K562 (cell line): Measurements from ENCODE around the gene LGI4. TPM values are rescaled to one million over a fixed set of nuclear protein-coding genes. Genes with fewer than 3 reads are reported as not detected.

ENCODE experiments used
- ATAC-seq: fragments of 200-7000 bp; cut with Tn5 transposase; 3 replicates; pipeline ENCODE4 v1.9.1; 2020; ENCODE audit warnings: moderate library complexity
- BruUV-seq: library from RNA; stranded (reverse); fragments of 400-500 nt; replicated peaks from 2 replicates; lab custom pipeline; 2021; lab: Mats Ljungman, UMichigan
- CTCF ChIA-PET: fragments of 300-600 bp; formaldehyde crosslinking; extraction: SDS; loops from one replicate; lab custom pipeline; 2021; ENCODE audit warnings: low intra/inter-chr PET ratio; lab: Yijun Ruan, JAX
- POLR2A ChIA-PET: fragments of 300-600, 350-650 bp; sonication (Branson Sonifier 250); formaldehyde crosslinking; extraction: SDS; loops from one replicate; lab custom pipeline; 2021; ENCODE audit warnings: antibody characterized with exemption, inconsistent platforms; lab: Yijun Ruan, JAX
- DNase-seq, 4 experiments: peaks; one replicate each; pipeline versions ENCODE4 v3.0.0 to v3.0.0-alpha.2; 2011 to 2018; ENCODE audit warnings: low spot score in 3 of 4, mixed read lengths in 3 of 4; ENCODE audit errors: extremely low read depth in 1 of 4
- FAIRE-seq: peaks from 2 replicates; lab custom pipeline; 2011; peaks lifted over from hg19 to GRCh38; lab: Jason Lieb, UNC
- H2AFZ ChIP-seq: 2 replicates; pipeline ENCODE4 v1.6.0; 2011; ENCODE audit warnings: low read depth, low read length, control low read depth, inconsistent platforms
- H3K27ac ChIP-seq: fragments of 200-600 bp; 3 replicates; pipeline ENCODE4 v1.8.0; 2011; ENCODE audit warnings: low read depth, mild to moderate bottlenecking, control low read depth, inconsistent platforms, low read length, moderate library complexity, mixed read lengths; ENCODE audit errors: extremely low read depth
- H3K27me3 ChIP-seq, 2 experiments: fragments of 300-600 bp in 1 of 2; 2 replicates in 1 of 2; 3 replicates in 1 of 2; pipeline versions ENCODE4 v1.6.0 to v1.8.0; 2011; ENCODE audit warnings: inconsistent platforms in 2 of 2, low read length in 2 of 2, mild to moderate bottlenecking in 1 of 2, mixed read lengths in 1 of 2, moderate library complexity in 1 of 2; ENCODE audit not compliant: control insufficient read depth in 2 of 2, insufficient read depth in 2 of 2
- H3K36me3 ChIP-seq: fragments of 300-600 bp; 3 replicates; pipeline ENCODE4 v1.8.0; 2011; ENCODE audit warnings: mild to moderate bottlenecking, low read length, inconsistent platforms; ENCODE audit not compliant: control insufficient read depth, insufficient read depth
- H3K4me1 ChIP-seq, 2 experiments: fragments of 200-600 bp in 1 of 2; replicated peaks in 1 of 2; 2 replicates in 1 of 2; 3 replicates in 1 of 2; pipeline versions ENCODE4 v1.5.1 to v1.8.0; 2011; ENCODE audit warnings: inconsistent platforms in 2 of 2, low read length in 2 of 2, mild to moderate bottlenecking in 1 of 2, mixed read lengths in 1 of 2, moderate library complexity in 1 of 2; ENCODE audit not compliant: control insufficient read depth in 2 of 2, insufficient read depth in 2 of 2
- H3K4me2 ChIP-seq: 2 replicates; pipeline ENCODE4 v1.6.1; 2011; ENCODE audit warnings: low read length, control low read depth, inconsistent platforms, mixed read lengths; ENCODE audit not compliant: insufficient read depth
- H3K4me3 ChIP-seq: fragments of 200-600 bp; sonication (generic), shearing (Covaris generic); 2 replicates; pipeline ENCODE4 v1.5.1; 2016; ENCODE audit warnings: control low read depth, inconsistent platforms
- H3K79me2 ChIP-seq: fragments of 200-600 bp; 3 replicates; pipeline ENCODE4 v1.8.0; 2011; ENCODE audit warnings: low read length, inconsistent platforms; ENCODE audit not compliant: control insufficient read depth, insufficient read depth
- H3K9ac ChIP-seq, 2 experiments: 2 replicates each; pipeline versions ENCODE4 v1.6.0 to v1.6.1; 2011; ENCODE audit warnings: low read depth in 2 of 2, low read length in 2 of 2, control low read depth in 1 of 2, inconsistent platforms in 1 of 2, mild to moderate bottlenecking in 1 of 2, mixed read lengths in 1 of 2; ENCODE audit not compliant: insufficient read depth in 1 of 2
- H3K9me1 ChIP-seq: one replicate; pipeline ENCODE4 v1.6.0; 2011; ENCODE audit warnings: inconsistent platforms, mild to moderate bottlenecking, low read length, moderate library complexity; ENCODE audit not compliant: control insufficient read depth, insufficient read depth
- H3K9me3 ChIP-seq: replicated peaks from 2 replicates; pipeline ENCODE4 v1.5.1; 2011; ENCODE audit warnings: low read depth, low read length, inconsistent platforms; ENCODE audit not compliant: control insufficient read depth, insufficient read depth
- H4K20me1 ChIP-seq: replicated peaks from 2 replicates; pipeline ENCODE4 v1.6.1; 2011; ENCODE audit warnings: low read length, inconsistent platforms, mixed read lengths; ENCODE audit not compliant: control insufficient read depth, insufficient read depth
- MGA ChIP-seq: fragments of 450-650 bp; IDR thresholded peaks from 2 replicates; pipeline ENCODE4 v1.6.1; 2016; ENCODE audit warnings: mild to moderate bottlenecking, moderate library complexity
- NRF1 ChIP-seq, 2 experiments: fragments of 450-650 bp; IDR thresholded peaks in 1 of 2; conservative IDR thresholded peaks in 1 of 2; 2 replicates each; pipeline ENCODE4 v1.6.1; 2014; ENCODE audit warnings: mild to moderate bottlenecking in 2 of 2
- SOX6 ChIP-seq: fragments of 450-650 bp; IDR thresholded peaks from 2 replicates; pipeline ENCODE4 v1.6.1; 2014; ENCODE audit warnings: mild to moderate bottlenecking
- WGBS: fragments of 100-300 bp; shearing (Covaris generic); methylation state at CpG from one replicate; pipeline ENCODE4 v1.1.6; 2016; ENCODE audit warnings: low coverage, mixed read lengths; ENCODE audit not compliant: insufficient coverage; ENCODE audit errors: missing lambda C conversion rate; 5-methylcytosine and 5-hydroxymethylcytosine counted together
- in situ Hi-C: fragments of 300-500 bp; cut with MboI; formaldehyde crosslinking; loops from 4 replicates; pipeline ENCODE4 v1.15.0; 2018; ENCODE audit warnings: inconsistent platforms, mixed read lengths
- intact Hi-C: fragments of 100-400 bp; cut with micrococcal nuclease; formaldehyde crosslinking; loops from 2 replicates; pipeline ENCODE4 v1.14.2; 2022
- polyA plus RNA-seq, 8 experiments: library from polyadenylated mRNA; depleted of rRNA in 4 of 8; stranded (reverse) in 5 of 8; unstranded in 3 of 8; fragments of >200 nt; fragmentation: Nextera tagmentation in 2 of 8; fragmentation: Illumina TruSeq in 1 of 8; extraction: Ambion mirVana in 2 of 8; extraction: Trizol in 1 of 8; gene quantifications; 2 replicates each; pipeline versions ENCODE4 v1.2.1 to v1.2.3, GENCODE V29; 2011 to 2014; ENCODE audit warnings: inconsistent platforms in 1 of 8, missing spikeins in 1 of 8
- total RNA-seq, 7 experiments: library from RNA; depleted of rRNA in 6 of 7; stranded (reverse); fragments of >200 nt in 6 of 7; fragmentation: Illumina TruSeq in 2 of 7; extraction: Trizol in 2 of 7; gene quantifications; 2 replicates each; pipeline versions ENCODE4 v1.2.1 to v1.2.3, GENCODE V29; 2011 to 2021; ENCODE audit warnings: low replicate concordance in 1 of 7
- TF ChIP-seq, protein P1 (sequence below): sonication (generic); formaldehyde crosslinking; IDR thresholded peaks from 2 replicates; pipeline ENCODE4 v1.8.0; 2023; ENCODE audit warnings: mild to moderate bottlenecking, missing genetic modification reagents

LGI4 gene
- total and polyA plus RNA-seq, 9 of the 15 experiments (the other 6 are each of a cell fraction or from before 2014, with no cell fraction given): 0.14 to 0.30 (median 0.24) TPM; not detected in 4

DNA sequence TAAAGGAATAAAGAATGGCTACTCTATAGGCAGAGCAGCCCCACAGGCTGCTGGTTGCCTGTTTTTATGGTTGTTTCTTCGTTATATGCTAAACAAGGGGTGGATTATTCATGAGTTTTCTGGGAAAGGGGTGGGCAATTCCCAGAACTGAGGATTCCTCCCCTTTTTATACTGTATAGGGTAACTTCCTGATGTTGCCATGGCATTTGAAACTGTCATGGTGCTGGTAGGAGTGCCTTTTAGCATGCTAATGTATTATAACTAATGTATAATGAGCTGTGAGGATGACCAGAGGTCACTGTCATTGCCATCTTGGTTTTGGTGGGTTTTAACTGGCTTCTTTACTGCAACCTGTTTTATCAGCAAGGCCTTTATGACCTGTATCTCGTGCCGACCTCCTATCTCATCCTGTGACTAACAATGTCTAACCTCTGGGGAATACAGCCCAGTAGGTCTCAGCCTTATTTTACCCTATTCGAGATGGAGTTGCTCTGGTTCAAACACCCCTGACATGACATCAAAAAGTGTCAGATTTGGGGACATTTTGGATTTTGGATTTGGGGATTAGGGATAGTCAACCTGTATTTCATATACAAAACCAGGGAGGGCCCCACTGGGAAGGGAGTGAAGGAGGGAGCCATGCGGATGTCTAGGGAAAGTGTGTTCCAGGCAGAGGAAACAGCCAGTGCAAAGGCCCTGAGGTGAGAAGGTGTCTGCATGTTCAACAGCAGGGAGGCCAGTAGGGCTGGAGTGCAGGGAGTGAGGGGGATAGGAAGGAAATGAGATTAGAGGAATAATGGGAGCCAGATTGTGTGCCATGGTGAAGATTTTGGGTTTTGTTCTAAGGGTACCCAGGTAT is 30.6 kb upstream of the LGI4 start:
- ChIA-PET CTCF (interaction anchor here (0.6 kb wide), 1 partner anchor 329 kb away, joined by 3 read pairs; no protein-coding TSS in a partner anchor), POLR2A (interaction anchor here (0.6 to 1.1 kb wide), 2 partner anchors 17 to 962 kb away, joined by 3 read pairs; no protein-coding TSS in a partner anchor)
- Histone ChIP-seq H4K20me1 (no peaks in the 10 kb centered on the region), H2AFZ (no peak overlapping the region), H3K4me2 (peak overlapping the region; percentile 64), H3K36me3 (peaks cover 98% of the 10 kb centered on the region), H3K9me3 (no peaks in the 10 kb centered on the region), H3K79me2 (peaks cover 40% of the 10 kb centered on the region), H3K4me3 (no peak overlapping the region), H3K27ac (peak overlapping the region; percentile 77), H3K27me3 (no peaks in the 10 kb centered on the region; a peak in 1 of 5 replicates), H3K4me1 (peaks cover 57 to 67% of the 10 kb centered on the region in 2 experiments), H3K9me1 (no peaks in the 10 kb centered on the region), H3K9ac (peak overlapping the region; percentile 58 to 59; a peak in 2 of 4 replicates)
- in situ Hi-C loops: no loop called here
- DNase-seq: peak in 1 of 4 experiments; percentile 71
- intact Hi-C loops: loop anchor here (5.0 kb wide), 2 partner anchors 42 to 82 kb away; partner anchors contain the start of gene LSR
- ATAC-seq: peak; percentile 3
- FAIRE-seq: no peak
- WGBS: 22% methylated on average over 5 of the region's 5 CpGs
- no TSS peak for BruUV-seq
- TF ChIP-seq SOX6 (0 out of 2 replicates have a peak, but pooled peaks have one; percentile 23), NRF1 (conservative IDR thresholded peaks at IDR 0.05 in 1 of 2, IDR thresholded peaks at IDR 0.05 in 1 of 2) (no peak), MGA (no peak)
- TF ChIP-seq, protein P1, sequence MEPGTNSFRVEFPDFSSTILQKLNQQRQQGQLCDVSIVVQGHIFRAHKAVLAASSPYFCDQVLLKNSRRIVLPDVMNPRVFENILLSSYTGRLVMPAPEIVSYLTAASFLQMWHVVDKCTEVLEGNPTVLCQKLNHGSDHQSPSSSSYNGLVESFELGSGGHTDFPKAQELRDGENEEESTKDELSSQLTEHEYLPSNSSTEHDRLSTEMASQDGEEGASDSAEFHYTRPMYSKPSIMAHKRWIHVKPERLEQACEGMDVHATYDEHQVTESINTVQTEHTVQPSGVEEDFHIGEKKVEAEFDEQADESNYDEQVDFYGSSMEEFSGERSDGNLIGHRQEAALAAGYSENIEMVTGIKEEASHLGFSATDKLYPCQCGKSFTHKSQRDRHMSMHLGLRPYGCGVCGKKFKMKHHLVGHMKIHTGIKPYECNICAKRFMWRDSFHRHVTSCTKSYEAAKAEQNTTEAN (CRISPR knock-in tag): no peak
